CD4-positive, alpha-beta T cell (primary cell): Measurements from ENCODE around the gene NLRP8. TPM values are rescaled to one million over a fixed set of nuclear protein-coding genes. Genes with fewer than 3 reads are reported as not detected.

Experiments
- ATAC-seq: fragments of 200-7000 bp; cut with Tn5 transposase; one replicate; pipeline ENCODE4 v1.10.0; 2022; ENCODE audit warnings: mild to moderate bottlenecking; ENCODE audit not compliant: poor library complexity
- CTCF ChIA-PET: fragments of 350-600 bp; sonication (Branson Sonifier 250); formaldehyde crosslinking; loops from one replicate; lab custom pipeline; 2021; ENCODE audit warnings: antibody characterized with exemption, inconsistent platforms; lab: Charles Lee
- POLR2A ChIA-PET: fragments of 350-600 bp; sonication (Branson Sonifier 250); formaldehyde crosslinking; loops from one replicate; lab custom pipeline; 2021; ENCODE audit warnings: antibody characterized with exemption, inconsistent platforms; lab: Charles Lee
- DNase-seq, 14 experiments: peaks; one replicate each; pipeline ENCODE4 v3.0.0-alpha.2; 2013 to 2020; ENCODE audit warnings: mixed read lengths in 2 of 14
- H3K27ac ChIP-seq, 2 donors: one replicate each; pipeline versions ENCODE4 v1.5.1 to v1.7.0; 2013; ENCODE audit warnings: low read length in 2 of 2, low read depth in 1 of 2, mild to moderate bottlenecking in 1 of 2
- H3K27me3 ChIP-seq, 2 experiments: 1 replicate in 1 of 2; 2 replicates in 1 of 2; pipeline versions ENCODE4 v1.6.1 to v1.7.0; 2013; ENCODE audit warnings: low read length in 2 of 2, control low read depth in 1 of 2, mild to moderate bottlenecking in 1 of 2, moderate library complexity in 1 of 2; ENCODE audit not compliant: insufficient read depth in 2 of 2, control insufficient read depth in 1 of 2
- H3K36me3 ChIP-seq: one replicate; pipeline ENCODE4 v1.6.1; 2013; ENCODE audit warnings: low read length, control low read depth; ENCODE audit not compliant: insufficient read depth
- H3K4me1 ChIP-seq: one replicate; pipeline ENCODE4 v1.6.1; 2013; ENCODE audit warnings: low read length, control low read depth; ENCODE audit not compliant: insufficient read depth
- H3K4me3 ChIP-seq: one replicate; pipeline ENCODE4 v1.5.1; 2013; ENCODE audit warnings: mild to moderate bottlenecking, low read length, moderate library complexity
- H3K9me3 ChIP-seq, 2 experiments: 1 replicate in 1 of 2; 2 replicates in 1 of 2; pipeline versions ENCODE4 v1.6.1 to v1.7.0; 2013; ENCODE audit warnings: low read length in 2 of 2, mild to moderate bottlenecking in 2 of 2, control low read depth in 1 of 2, moderate library complexity in 1 of 2; ENCODE audit not compliant: control insufficient read depth in 1 of 2, insufficient read depth in 1 of 2
- H3K27ac Mint-ChIP-seq: one replicate; pipeline ENCODE4 v1.8.0; 2020; ENCODE audit warnings: mixed read lengths
- H3K27me3 Mint-ChIP-seq: one replicate; pipeline ENCODE4 v1.8.0; 2021; ENCODE audit warnings: mixed read lengths
- H3K36me3 Mint-ChIP-seq: one replicate; pipeline ENCODE4 v1.8.0; 2021; ENCODE audit warnings: low read depth, mixed read lengths
- H3K4me1 Mint-ChIP-seq: one replicate; pipeline ENCODE4 v1.8.0; 2021; ENCODE audit warnings: low read depth, mixed read lengths
- H3K4me3 Mint-ChIP-seq: one replicate; pipeline ENCODE4 v1.8.0; 2020; ENCODE audit warnings: mild to moderate bottlenecking, mixed read lengths
- H3K9me3 Mint-ChIP-seq: one replicate; pipeline ENCODE4 v1.8.0; 2020; ENCODE audit warnings: mixed read lengths
- CTCF ChIP-seq: fragments of 200-600 bp; IDR thresholded peaks from one replicate; pipeline ENCODE4 v1.8.0; 2022; ENCODE audit warnings: antibody characterized with exemption, mild to moderate bottlenecking
- intact Hi-C, 2 experiments: fragments of 100-400 bp; cut with DNase I in 1 of 2; cut with micrococcal nuclease in 1 of 2; formaldehyde crosslinking; loops; one replicate each; pipeline versions ENCODE4 v1.15.1 to v1.9.0; 2023 to 2025; cut with DNase I, micrococcal nuclease
- total RNA-seq, 174 experiments: library from RNA in 2 of 174; stranded (reverse) in 2 of 174; gene quantifications; one replicate each; pipeline ENCODE4 v1.2.3 and lab custom pipeline; 2021 to 2026

Gene NLRP8
- total RNA-seq, 2 experiments from 2014 or later = not detected

- DNase-seq = no peak
- no peaks in the 10 kb centered on the region for H3K27me3 Mint-ChIP-seq
- no peaks in the 10 kb centered on the region for H3K4me1 ChIP-seq
- no peak for ATAC-seq
- POLR2A ChIA-PET = no interaction called here
- CTCF ChIA-PET = no interaction called here
- intact Hi-C loops = no loop called here
- no peak overlapping the region for H3K4me3 Mint-ChIP-seq
- H3K27me3 ChIP-seq = no peaks in the 10 kb centered on the region
- peaks cover 0 to 17% of the 10 kb centered on the region in 2 experiments for H3K9me3 ChIP-seq
- TF ChIP-seq CTCF = no peak
- H3K36me3 Mint-ChIP-seq = no peaks in the 10 kb centered on the region
- no peak overlapping the region for H3K4me3 ChIP-seq
- no peaks in the 10 kb centered on the region for H3K36me3 ChIP-seq
- peaks cover 8% of the 10 kb centered on the region for H3K9me3 Mint-ChIP-seq
- H3K27ac Mint-ChIP-seq = no peak overlapping the region
- H3K27ac ChIP-seq = no peak overlapping the region
- no peaks in the 10 kb centered on the region for H3K4me1 Mint-ChIP-seq
These were observed 43.2 kb downstream of the NLRP8 start for GRCh38 chr19:55990831-55991230.

GRCh38 chr19:55993492-55993891 is 45.9 kb downstream of the NLRP8 start:
- Histone ChIP-seq H3K27me3 (no peaks in the 10 kb centered on the region), H3K27ac (no peak overlapping the region), H3K36me3 (no peaks in the 10 kb centered on the region), H3K4me1 (no peaks in the 10 kb centered on the region), H3K4me3 (no peak overlapping the region), H3K9me3 (peaks cover 0 to 15% of the 10 kb centered on the region in 2 experiments)
- Mint-ChIP-seq H3K36me3 (no peaks in the 10 kb centered on the region), H3K27me3 (no peaks in the 10 kb centered on the region), H3K4me1 (no peaks in the 10 kb centered on the region), H3K27ac (no peak overlapping the region), H3K9me3 (peaks cover 10% of the 10 kb centered on the region), H3K4me3 (no peak overlapping the region)
- no peak for TF ChIP-seq CTCF
- no peak for DNase-seq
- intact Hi-C loops = no loop called here
- ChIA-PET POLR2A (no interaction called here), CTCF (no interaction called here)
- ATAC-seq = no peak

DNA sequence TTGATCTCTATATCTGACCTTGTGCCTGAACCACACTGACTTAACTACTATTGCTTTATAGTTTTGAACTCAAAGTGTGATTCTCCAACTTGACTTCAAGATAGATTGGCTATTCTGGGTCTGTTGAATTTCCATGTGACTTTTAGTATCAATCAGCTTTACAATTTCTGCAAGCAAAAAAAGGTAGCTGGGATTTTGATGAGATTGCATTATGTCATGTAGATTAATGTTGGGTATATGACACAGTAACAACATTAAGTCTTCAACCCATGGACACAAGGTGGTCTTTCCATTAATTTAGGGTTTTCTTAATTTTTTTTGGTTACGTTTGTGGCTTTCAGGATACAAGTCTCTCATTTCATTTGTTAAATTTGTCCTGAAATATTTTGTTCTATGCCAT is 67.1 kb downstream of the NLRP8 start:
- TF ChIP-seq CTCF = no peak
- intact Hi-C loops = no loop called here
- POLR2A ChIA-PET = no interaction called here
- Histone ChIP-seq H3K4me1 (no peaks in the 10 kb centered on the region), H3K27me3 (no peaks in the 10 kb centered on the region), H3K36me3 (no peaks in the 10 kb centered on the region), H3K9me3 (peaks cover 0 to 33% of the 10 kb centered on the region in 2 experiments), H3K4me3 (no peak overlapping the region), H3K27ac (no peak overlapping the region)
- H3K36me3 Mint-ChIP-seq = peaks cover 4% of the 10 kb centered on the region
- no peak overlapping the region for H3K4me3 Mint-ChIP-seq
- H3K4me1 Mint-ChIP-seq = no peaks in the 10 kb centered on the region
- DNase-seq (no peak), ATAC-seq (no peak)
- H3K27me3 Mint-ChIP-seq = no peaks in the 10 kb centered on the region
- H3K9me3 Mint-ChIP-seq = peaks cover 16% of the 10 kb centered on the region
- CTCF ChIA-PET = no interaction called here
- H3K27ac Mint-ChIP-seq = no peak overlapping the region
